Esophagus muscularis mucosa (tissue), 4 donors: ENCODE measurements around the gene GSG1L. TPM values are rescaled to one million over a fixed set of nuclear protein-coding genes. Genes with fewer than 3 reads are reported as not detected.

Source experiments
- DNase-seq: peaks from one replicate; pipeline ENCODE4 v3.0.0-alpha.2; 2017; ENCODE audit errors: extremely low spot score
- H3K27ac ChIP-seq, 4 donors: fragments of 200-600 bp; sonication (generic); replicated peaks in 1 of 4; 1 replicate in 3 of 4; 2 replicates in 1 of 4; pipeline ENCODE4 v1.5.1; 2016 to 2019; ENCODE audit warnings: mild to moderate bottlenecking in 1 of 4
- H3K27me3 ChIP-seq, 4 donors: fragments of 200-600 bp; sonication (generic); one replicate each; pipeline versions ENCODE4 v1.5.1 to v1.6.0; 2016 to 2019
- H3K36me3 ChIP-seq, 4 donors: fragments of 200-600 bp; sonication (generic); one replicate each; pipeline ENCODE4 v1.5.1; 2016 to 2019
- H3K4me1 ChIP-seq, 4 donors: fragments of 200-600 bp; sonication (generic); one replicate each; pipeline ENCODE4 v1.5.1; 2016 to 2019
- H3K4me3 ChIP-seq, 4 donors: fragments of 200-600 bp; sonication (generic); 1 replicate in 2 of 4; 2 replicates in 2 of 4; pipeline ENCODE4 v1.5.1; 2016 to 2019; ENCODE audit warnings: mild to moderate bottlenecking in 4 of 4, moderate library complexity in 1 of 4
- H3K9me3 ChIP-seq, 4 donors: fragments of 200-600 bp; sonication (generic); 1 replicate in 3 of 4; 2 replicates in 1 of 4; pipeline ENCODE4 v1.5.1; 2016 to 2019
- CTCF ChIP-seq, 3 experiments: fragments of 200-600 bp in 2 of 3; fragments of 450-650 bp in 1 of 3; sonication (generic) in 2 of 3; IDR thresholded peaks; one replicate each; pipeline ENCODE4 v1.5.1; 2017 to 2019; ENCODE audit warnings: antibody characterized with exemption in 3 of 3, mild to moderate bottlenecking in 2 of 3, moderate library complexity in 1 of 3
- EP300 ChIP-seq: sonication (generic); formaldehyde crosslinking; IDR thresholded peaks from one replicate; pipeline ENCODE4 v1.6.1; 2017; ENCODE audit warnings: antibody characterized with exemption
- POLR2A ChIP-seq: fragments of 450-650 bp; IDR thresholded peaks from one replicate; pipeline ENCODE4 v1.6.1; 2017; ENCODE audit warnings: antibody characterized with exemption, moderate library complexity, mild to moderate bottlenecking, low read depth
- POLR2AphosphoS5 ChIP-seq, 2 donors: sonication (generic); formaldehyde crosslinking; IDR thresholded peaks; one replicate each; pipeline ENCODE4 v1.6.1; 2017; ENCODE audit warnings: antibody characterized with exemption in 2 of 2
- WGBS: methylation state at CpG from one replicate; pipeline ENCODE4 v1.1.5; 2018; 5-methylcytosine and 5-hydroxymethylcytosine counted together
- intact Hi-C: fragments of 100-400 bp; cut with DNase I; formaldehyde crosslinking; loops from one replicate; pipeline ENCODE4 v1.15.1; 2023
- total RNA-seq, 4 donors: library from RNA; depleted of rRNA; stranded (reverse); fragments of >200 nt; gene quantifications; one replicate each; pipeline versions ENCODE4 v1.1.0 to v1.2.1, GENCODE V29; 2016

Gene GSG1L
- total RNA-seq, 4 donors from 2014 or later, result 0.19 to 0.83 TPM; not detected in 2

- Histone ChIP-seq H3K36me3 (no peaks in the 10 kb centered on the region), H3K27me3 (peaks cover 0 to under 1% (median 0%) of the 10 kb centered on the region in 4 donors), H3K4me3 (no peak overlapping the region), H3K4me1 (no peaks in the 10 kb centered on the region), H3K9me3 (peaks cover 0 to 27% (median 18%) of the 10 kb centered on the region in 4 donors), H3K27ac (no peak overlapping the region)
- no peak for DNase-seq
- 51% methylated on average over 6 of the region's 8 CpGs for WGBS
- intact Hi-C loops, result no loop called here
- TF ChIP-seq EP300 (no peak), CTCF (IDR thresholded peaks at IDR 0.05) (no peak), POLR2A (no peak), POLR2AphosphoS5 (IDR thresholded peaks at IDR 0.05) (no peak)
Observed at GRCh38 chr16:27859020-27859419, 204.5 kb downstream of the GSG1L start.

- TF ChIP-seq EP300 (no peak), POLR2A (no peak), POLR2AphosphoS5 (IDR thresholded peaks at IDR 0.05) (no peak)
- Histone ChIP-seq H3K36me3 (no peaks in the 10 kb centered on the region), H3K4me3 (no peak overlapping the region), H3K27ac (no peak overlapping the region), H3K27me3 (peaks cover 0 to 44% (median 0%) of the 10 kb centered on the region in 4 donors), H3K9me3 (no peaks in the 10 kb centered on the region), H3K4me1 (peaks cover 0 to 10% (median 0%) of the 10 kb centered on the region in 4 donors)
- 74% methylated on average over 3 of the region's 3 CpGs for WGBS
- intact Hi-C loops, result no loop called here
- no peak for DNase-seq
Observed at GRCh38 chr16:27853651-27854050, 209.9 kb downstream of the GSG1L start.

GRCh38 chr16:27853101-27853500 lies 210.4 kb downstream of the GSG1L start:
- no peak for DNase-seq
- no peak overlapping the region for H3K4me3 ChIP-seq
- no peaks in the 10 kb centered on the region for H3K36me3 ChIP-seq
- no peak overlapping the region for H3K27ac ChIP-seq
- H3K27me3 ChIP-seq, result peaks cover 0 to 49% (median 0%) of the 10 kb centered on the region in 4 donors
- peaks cover 0 to 10% (median 0%) of the 10 kb centered on the region in 4 donors for H3K4me1 ChIP-seq
- intact Hi-C loops, result no loop called here
- no peak for TF ChIP-seq CTCF (IDR thresholded peaks at IDR 0.05)
- no peak for TF ChIP-seq POLR2A
- no peak for TF ChIP-seq EP300
- no peak for TF ChIP-seq POLR2AphosphoS5 (IDR thresholded peaks at IDR 0.05)
- H3K9me3 ChIP-seq, result no peaks in the 10 kb centered on the region
- 44% methylated on average over 9 of the region's 9 CpGs for WGBS

- TF ChIP-seq POLR2AphosphoS5 (IDR thresholded peaks at IDR 0.05) (no peak), POLR2A (no peak), EP300 (no peak), CTCF (IDR thresholded peaks at IDR 0.05) (no peak)
- no peaks in the 10 kb centered on the region for H3K36me3 ChIP-seq
- no peaks in the 10 kb centered on the region for H3K9me3 ChIP-seq
- no peak overlapping the region for H3K4me3 ChIP-seq
- H3K27ac ChIP-seq, result no peak overlapping the region
- WGBS, result 70% methylated on average over 11 of the region's 13 CpGs
- H3K27me3 ChIP-seq, result peaks cover 0 to 53% (median 0%) of the 10 kb centered on the region in 4 donors
- no peak for DNase-seq
- intact Hi-C loops, result no loop called here
- H3K4me1 ChIP-seq, result peaks cover 0 to 10% (median 0%) of the 10 kb centered on the region in 4 donors
Observed at GRCh38 chr16:27852681-27853080, 210.8 kb downstream of the GSG1L start.

- WGBS, result 80% methylated on average over 7 of the region's 7 CpGs
- Histone ChIP-seq H3K9me3 (peaks cover 0 to 2% (median 0%) of the 10 kb centered on the region in 4 donors), H3K27ac (no peak overlapping the region), H3K4me3 (no peak overlapping the region), H3K4me1 (peaks cover 0 to 10% (median 0%) of the 10 kb centered on the region in 4 donors), H3K36me3 (no peaks in the 10 kb centered on the region), H3K27me3 (peaks cover 0 to 53% (median 0%) of the 10 kb centered on the region in 4 donors)
- TF ChIP-seq POLR2AphosphoS5 (IDR thresholded peaks at IDR 0.05) (no peak), EP300 (no peak), POLR2A (no peak), CTCF (IDR thresholded peaks at IDR 0.05) (no peak)
- DNase-seq, result no peak
- intact Hi-C loops, result no loop called here
Observed at GRCh38 chr16:27852116-27852515, 211.4 kb downstream of the GSG1L start.
